ENCODE data around the gene CHEK2.
A peak's percentile ranks its signal among the peaks of the same experiment; 100 is the strongest.
"Not testable (repeated sequence)": the region's sequence is repeated elsewhere in the genome, so short reads cannot be mapped to it uniquely, and the experiment has no call there.

CHEK2 gene

GRCh38 chr22:28682966-28683365, 58.7 kb downstream of the CHEK2 start:
- DNase-seq: peak in 3 of 4 experiments; percentile 10 to 30 (median 16)

- DNase-seq: peak; percentile 11 to 57 (median 49)
These were observed 60.7 kb downstream of the CHEK2 start for GRCh38 chr22:28680813-28681490.

GRCh38 chr22:28679611-28680287, 61.9 kb downstream of the CHEK2 start, which contains the start of gene TTC28:
Gene TTC28, minus strand, starts transcription at chr22:28679840. Its CDS starts 117 bp downstream, at chr22:28679723.
- DNase-seq: peak; percentile 71 to 92 (median 78)

- peak; percentile 4 to 60 (median 26) for DNase-seq
These were observed 62.6 kb downstream of the CHEK2 start for GRCh38 chr22:28678778-28679610.

GRCh38 chr22:28678170-28678569, 63.5 kb downstream of the CHEK2 start:
- not testable (repeated sequence) for DNase-seq

- DNase-seq: peak in 3 of 4 experiments; percentile 36 to 48 (median 43)
These were observed 67.5 kb downstream of the CHEK2 start for GRCh38 chr22:28674121-28674563.

GRCh38 chr22:28670756-28671155, 70.9 kb downstream of the CHEK2 start:
- peak; percentile 12 to 51 (median 29) for DNase-seq

GRCh38 chr22:28670161-28670560, 71.5 kb downstream of the CHEK2 start:
- DNase-seq: peak; percentile 66 to 88 (median 80)

- DNase-seq: peak in 2 of 4 experiments; percentile 15 to 45
These were observed 72.2 kb downstream of the CHEK2 start for GRCh38 chr22:28669387-28669786.

GRCh38 chr22:28663569-28663942, 78.1 kb downstream of the CHEK2 start:
- not testable (repeated sequence) for DNase-seq

GRCh38 chr22:28658448-28658847, 83.2 kb downstream of the CHEK2 start:
- DNase-seq: no peak

- DNase-seq: no peak
These were observed 85.4 kb downstream of the CHEK2 start for GRCh38 chr22:28656181-28656580.

- no peak for DNase-seq
These were observed 91.2 kb downstream of the CHEK2 start for GRCh38 chr22:28650463-28650862.

- no peak for DNase-seq
These were observed 92.8 kb downstream of the CHEK2 start for GRCh38 chr22:28648792-28649191.

- no peak for DNase-seq
These were observed 94.4 kb downstream of the CHEK2 start for GRCh38 chr22:28647216-28647615.

- DNase-seq: no peak
These were observed 102.3 kb downstream of the CHEK2 start for GRCh38 chr22:28639321-28639720.
